Naive thymus-derived CD4-positive, alpha-beta T cell (primary cell): ENCODE data around the gene SLC35G3. TPM values are rescaled to one million over a fixed set of nuclear protein-coding genes. Genes with fewer than 3 reads are reported as not detected.
"Not testable (repeated sequence)": the region's sequence is repeated elsewhere in the genome, so short reads cannot be mapped to it uniquely, and the experiment has no call there.

Experiments used
- ATAC-seq: fragments of 150-1000 bp; cut with Tn5 transposase; 2 replicates; pipeline ENCODE4 v1.10.0; 2021; ENCODE audit warnings: mild to moderate bottlenecking, moderate library complexity
- CTCF ChIA-PET: fragments of 350-600 bp; sonication (Branson Sonifier 250); formaldehyde crosslinking; loops from one replicate; lab custom pipeline; 2021; ENCODE audit warnings: antibody characterized with exemption; lab: Charles Lee
- POLR2A ChIA-PET: fragments of 350-600 bp; sonication (Branson Sonifier 250); formaldehyde crosslinking; loops from one replicate; lab custom pipeline; 2021; ENCODE audit warnings: antibody characterized with exemption, inconsistent platforms; lab: Charles Lee
- DNase-seq, 9 donors: peaks; one replicate each; pipeline versions ENCODE4 v3.0.0 to v3.0.0-alpha.2; 2020 to 2022; ENCODE audit warnings: mixed read lengths in 1 of 9
- H3K27ac ChIP-seq: one replicate; pipeline ENCODE4 v1.7.0; 2013; ENCODE audit warnings: mild to moderate bottlenecking, low read depth, low read length, moderate library complexity
- H3K27me3 ChIP-seq, 2 donors: one replicate each; pipeline ENCODE4 v1.7.0; 2013; ENCODE audit warnings: low read length in 2 of 2, mild to moderate bottlenecking in 2 of 2, moderate library complexity in 2 of 2; ENCODE audit not compliant: control insufficient read depth in 2 of 2, insufficient read depth in 2 of 2
- H3K36me3 ChIP-seq, 3 experiments: 1 replicate in 2 of 3; 2 replicates in 1 of 3; pipeline ENCODE4 v1.7.0; 2013; ENCODE audit warnings: low read length in 3 of 3, mild to moderate bottlenecking in 3 of 3, moderate library complexity in 1 of 3; ENCODE audit not compliant: insufficient read depth in 3 of 3, control insufficient read depth in 2 of 3
- H3K4me1 ChIP-seq, 2 donors: one replicate each; pipeline ENCODE4 v1.7.0; 2013; ENCODE audit warnings: low read length in 2 of 2, mild to moderate bottlenecking in 2 of 2, moderate library complexity in 1 of 2; ENCODE audit not compliant: control insufficient read depth in 2 of 2, insufficient read depth in 2 of 2
- H3K4me3 ChIP-seq: 2 replicates; pipeline ENCODE4 v1.7.0; 2013; ENCODE audit warnings: mild to moderate bottlenecking, low read length
- H3K9me3 ChIP-seq, 3 experiments: 1 replicate in 2 of 3; 2 replicates in 1 of 3; pipeline ENCODE4 v1.7.0; 2013; ENCODE audit warnings: low read length in 3 of 3; ENCODE audit not compliant: control insufficient read depth in 2 of 3
- H3K27ac Mint-ChIP-seq, 9 donors: one replicate each; pipeline ENCODE4 v1.8.0; 2020 to 2022; ENCODE audit warnings: mixed read lengths in 9 of 9, mild to moderate bottlenecking in 8 of 9, moderate library complexity in 5 of 9, inconsistent platforms in 2 of 9
- H3K27me3 Mint-ChIP-seq, 5 donors: one replicate each; pipeline ENCODE4 v1.8.0; 2021 to 2022; ENCODE audit warnings: mixed read lengths in 5 of 5, mild to moderate bottlenecking in 1 of 5
- H3K36me3 Mint-ChIP-seq, 5 donors: one replicate each; pipeline ENCODE4 v1.8.0; 2020 to 2022; ENCODE audit warnings: mixed read lengths in 5 of 5, mild to moderate bottlenecking in 3 of 5, inconsistent platforms in 1 of 5
- H3K4me1 Mint-ChIP-seq, 7 donors: one replicate each; pipeline ENCODE4 v1.8.0; 2020 to 2022; ENCODE audit warnings: mixed read lengths in 7 of 7, mild to moderate bottlenecking in 3 of 7, inconsistent platforms in 1 of 7
- H3K4me3 Mint-ChIP-seq, 10 donors: one replicate each; pipeline ENCODE4 v1.8.0; 2020 to 2022; ENCODE audit warnings: mild to moderate bottlenecking in 10 of 10, mixed read lengths in 10 of 10, moderate library complexity in 6 of 10, inconsistent platforms in 2 of 10
- H3K9me3 Mint-ChIP-seq, 11 donors: one replicate each; pipeline ENCODE4 v1.8.0; 2020 to 2022; ENCODE audit warnings: mixed read lengths in 11 of 11, mild to moderate bottlenecking in 4 of 11, inconsistent platforms in 1 of 11, moderate library complexity in 1 of 11
- intact Hi-C, 2 donors: fragments of 100-400 bp; cut with micrococcal nuclease; formaldehyde crosslinking; loops; one replicate each; pipeline ENCODE4 v1.15.1; 2023
- polyA plus RNA-seq, 2 donors: library from polyadenylated mRNA; unstranded; fragments of 300-500 nt; fragmentation: Illumina TruSeq; gene quantifications; one replicate each; pipeline ENCODE4 v1.2.3, GENCODE V29; 2021
- total RNA-seq, 6 experiments: library from RNA in 5 of 6; stranded (reverse) in 5 of 6; gene quantifications; 1 replicate in 5 of 6; 2 replicates in 1 of 6; pipeline ENCODE4 v1.2.3 and lab custom pipeline; 2021 to 2026

Gene SLC35G3
- total and polyA plus RNA-seq, 7 experiments from 2014 or later = not detected

GRCh38 chr17:35234315-35234714 is 40.1 kb upstream of the SLC35G3 start:
- H3K27ac ChIP-seq, ATAC-seq, H3K4me3 ChIP-seq, H3K27me3 Mint-ChIP-seq, intact Hi-C loops, H3K36me3 ChIP-seq, CTCF ChIA-PET, H3K27me3 ChIP-seq, DNase-seq, H3K9me3 ChIP-seq: not testable (repeated sequence)
- H3K4me1 ChIP-seq = peaks cover 14 to 71% of the 10 kb centered on the region in 2 donors
- Mint-ChIP-seq H3K4me1 (peaks cover 45 to 99% (median 94%) of the 10 kb centered on the region in 7 donors), H3K9me3 (peaks cover 0 to 20% (median 3%) of the 10 kb centered on the region in 11 donors), H3K4me3 (peak overlapping the region in 3 of 10 donors; percentile 39 to 100 (median 71)), H3K36me3 (peaks cover 0 to 72% (median 25%) of the 10 kb centered on the region in 5 donors), H3K27ac (peak overlapping the region in 8 of 9 donors; percentile 94 to 100 (median 98))
- POLR2A ChIA-PET = interaction anchor here (1.0 to 12.5 kb wide), 3 partner anchors 15 to 35 kb away, joined by 3 to 459 read pairs (median 43); no protein-coding TSS in a partner anchor

- intact Hi-C loops = no loop called here
- H3K4me1 Mint-ChIP-seq = peaks cover 16 to 93% (median 81%) of the 10 kb centered on the region in 7 donors
- no peak for DNase-seq
- H3K27me3 ChIP-seq = no peaks in the 10 kb centered on the region
- H3K9me3 ChIP-seq = no peaks in the 10 kb centered on the region
- peaks cover 0 to 12% (median 3%) of the 10 kb centered on the region in 11 donors for H3K9me3 Mint-ChIP-seq
- no peak for ATAC-seq
- H3K27ac ChIP-seq = no peak overlapping the region
- H3K4me1 ChIP-seq = peaks cover 0 to 30% of the 10 kb centered on the region in 2 donors
- H3K36me3 Mint-ChIP-seq = peaks cover 0 to 48% (median 39%) of the 10 kb centered on the region in 5 donors
- peak overlapping the region in 5 of 9 donors; percentile 43 to 100 (median 80) for H3K27ac Mint-ChIP-seq
- ChIA-PET CTCF (no interaction called here), POLR2A (interaction anchor here (1.0 to 13.4 kb wide), 4 partner anchors 11 to 27 kb away, joined by 3 to 314 read pairs (median 27); partner anchors contain the start of gene SLFN5)
- H3K4me3 Mint-ChIP-seq = peak overlapping the region in 1 of 10 donors; percentile 31
- peaks cover 0 to 5% (median 0%) of the 10 kb centered on the region in 3 experiments for H3K36me3 ChIP-seq
- no peak overlapping the region for H3K4me3 ChIP-seq
- no peaks in the 10 kb centered on the region for H3K27me3 Mint-ChIP-seq
Measured at GRCh38 chr17:35229638-35230037, 35.4 kb upstream of the SLC35G3 start.

- Histone ChIP-seq H3K9me3 (peaks cover 0 to 4% (median 0%) of the 10 kb centered on the region in 3 experiments), H3K4me1 (peaks cover 0 to 17% of the 10 kb centered on the region in 2 donors), H3K27me3 (no peaks in the 10 kb centered on the region), H3K4me3 (no peak overlapping the region), H3K27ac (no peak overlapping the region), H3K36me3 (peaks cover 0 to 5% (median 0%) of the 10 kb centered on the region in 3 experiments)
- H3K9me3 Mint-ChIP-seq = peaks cover 0 to 21% (median 7%) of the 10 kb centered on the region in 11 donors
- DNase-seq (no peak), ATAC-seq (no peak)
- H3K4me1 Mint-ChIP-seq = peaks cover 12 to 82% (median 70%) of the 10 kb centered on the region in 7 donors
- peak overlapping the region in 4 of 9 donors; percentile 38 to 67 (median 53) for H3K27ac Mint-ChIP-seq
- POLR2A ChIA-PET = interaction anchor here (0.7 to 13.4 kb wide), 4 partner anchors 9 to 30 kb away, joined by 3 to 314 read pairs (median 27); partner anchors contain the start of gene SLFN5
- no peak overlapping the region for H3K4me3 Mint-ChIP-seq
- intact Hi-C loops = no loop called here
- H3K36me3 Mint-ChIP-seq = peaks cover 0 to 57% (median 50%) of the 10 kb centered on the region in 5 donors
- CTCF ChIA-PET = interaction anchor here (1.2 to 2.4 kb wide), 4 partner anchors 10 to 14 kb away, joined by 3 to 10 read pairs (median 5); no protein-coding TSS in a partner anchor
- no peaks in the 10 kb centered on the region for H3K27me3 Mint-ChIP-seq
Measured at GRCh38 chr17:35227546-35227945, 33.4 kb upstream of the SLC35G3 start.

GRCh38 chr17:35224436-35224835 is 30.2 kb upstream of the SLC35G3 start:
- Histone ChIP-seq H3K27ac (no peak overlapping the region), H3K4me3 (no peak overlapping the region), H3K9me3 (peaks cover 0 to 7% (median 0%) of the 10 kb centered on the region in 3 experiments), H3K27me3 (no peaks in the 10 kb centered on the region), H3K36me3 (no peaks in the 10 kb centered on the region), H3K4me1 (peaks cover 8 to 14% of the 10 kb centered on the region in 2 donors)
- intact Hi-C loops = loop anchor here in 1 of 2 donors (1.0 kb wide), 1 partner anchor 10 kb away; no protein-coding TSS in a partner anchor
- peaks cover 0 to 51% (median 38%) of the 10 kb centered on the region in 5 donors for H3K36me3 Mint-ChIP-seq
- peaks cover 19 to 77% (median 65%) of the 10 kb centered on the region in 7 donors for H3K4me1 Mint-ChIP-seq
- ATAC-seq = no peak
- no peak for DNase-seq
- POLR2A ChIA-PET = interaction anchor here (0.6 to 13.4 kb wide), 4 partner anchors 11 to 154 kb away, joined by 3 to 314 read pairs (median 28); partner anchors contain the start of gene SLFN5
- H3K4me3 Mint-ChIP-seq = peak overlapping the region in 2 of 10 donors; percentile 31 to 59
- CTCF ChIA-PET = no interaction called here
- H3K9me3 Mint-ChIP-seq = peaks cover 0 to 20% (median 5%) of the 10 kb centered on the region in 11 donors
- peak overlapping the region in 2 of 9 donors; percentile 20 to 57 for H3K27ac Mint-ChIP-seq
- no peaks in the 10 kb centered on the region for H3K27me3 Mint-ChIP-seq

GRCh38 chr17:35222452-35222851 is 28.3 kb upstream of the SLC35G3 start:
- Mint-ChIP-seq H3K27ac (peak overlapping the region in 2 of 9 donors; percentile 20 to 59), H3K4me3 (peak overlapping the region in 1 of 10 donors; percentile 16), H3K9me3 (peaks cover 0 to 20% (median 5%) of the 10 kb centered on the region in 11 donors), H3K36me3 (peaks cover 0 to 53% (median 28%) of the 10 kb centered on the region in 5 donors), H3K27me3 (no peaks in the 10 kb centered on the region), H3K4me1 (peaks cover 30 to 76% (median 62%) of the 10 kb centered on the region in 7 donors)
- Histone ChIP-seq H3K27ac (no peak overlapping the region), H3K4me1 (peaks cover 25 to 33% of the 10 kb centered on the region in 2 donors), H3K27me3 (no peaks in the 10 kb centered on the region), H3K36me3 (no peaks in the 10 kb centered on the region), H3K9me3 (peaks cover 0 to 7% (median 0%) of the 10 kb centered on the region in 3 experiments), H3K4me3 (no peak overlapping the region)
- ChIA-PET CTCF (interaction anchor here (1.3 to 2.4 kb wide), 3 partner anchors 13 to 19 kb away, joined by 5 to 8 read pairs (median 6); no protein-coding TSS in a partner anchor), POLR2A (interaction anchor here (0.6 to 13.4 kb wide), 6 partner anchors 10 to 356 kb away, joined by 3 to 314 read pairs (median 4); partner anchors contain the start of genes PEX12 and SLFN5)
- DNase-seq (no peak), ATAC-seq (no peak)
- intact Hi-C loops = no loop called here

GRCh38 chr17:35218915-35219314 is 24.7 kb upstream of the SLC35G3 start:
- Histone ChIP-seq H3K27ac (peak overlapping the region; percentile 71), H3K27me3 (no peaks in the 10 kb centered on the region), H3K9me3 (peaks cover 0 to 7% (median 0%) of the 10 kb centered on the region in 3 experiments), H3K36me3 (no peaks in the 10 kb centered on the region), H3K4me3 (peak overlapping the region; percentile 28), H3K4me1 (peaks cover 54 to 56% of the 10 kb centered on the region in 2 donors)
- peak overlapping the region in 9 of 10 donors; percentile 63 to 91 (median 81) for H3K4me3 Mint-ChIP-seq
- intact Hi-C loops = no loop called here
- no peaks in the 10 kb centered on the region for H3K27me3 Mint-ChIP-seq
- H3K9me3 Mint-ChIP-seq = peaks cover 0 to 16% (median 5%) of the 10 kb centered on the region in 11 donors
- H3K4me1 Mint-ChIP-seq = peaks cover 45 to 84% (median 72%) of the 10 kb centered on the region in 7 donors
- ChIA-PET POLR2A (interaction anchor here (0.6 to 13.4 kb wide), 10 partner anchors 9 to 359 kb away, joined by 3 to 314 read pairs (median 4); partner anchors contain the start of genes PEX12, SLFN12L and SLFN5), CTCF (interaction anchor here (3.0 kb wide), 1 partner anchor 22 kb away, joined by 13 read pairs; no protein-coding TSS in a partner anchor)
- peak overlapping the region; percentile 90 to 99 (median 95) for H3K27ac Mint-ChIP-seq
- peaks cover 0 to 46% (median 15%) of the 10 kb centered on the region in 5 donors for H3K36me3 Mint-ChIP-seq
- ATAC-seq (no peak), DNase-seq (no peak)
